ENCODE results near the gene TNS3. TPM values are rescaled to one million over a fixed set of nuclear protein-coding genes. Genes with fewer than 3 reads are reported as not detected.

The TNS3 gene
- total RNA-seq, 2 donors from 2014 or later = 0.37 to 0.71 TPM

DNA sequence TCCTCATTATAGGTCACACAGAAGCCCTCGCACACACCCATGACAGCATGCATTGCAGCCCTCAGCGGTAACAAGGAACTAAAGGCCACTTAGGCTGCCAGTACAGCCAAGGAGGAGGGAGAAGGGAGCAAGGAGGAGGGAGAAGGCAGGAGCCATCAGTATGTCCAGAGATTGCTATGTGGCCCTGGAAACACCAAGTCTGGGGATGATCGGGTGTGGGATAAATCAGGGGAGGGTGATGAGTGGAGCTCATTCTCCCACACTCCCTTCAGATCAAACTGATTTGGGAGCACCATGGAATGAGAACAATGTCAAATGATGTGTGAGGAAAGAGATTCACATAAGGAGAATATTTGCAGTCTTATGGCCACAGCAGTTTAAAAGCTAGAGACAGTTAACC, 350.9 kb downstream of the TNS3 start:
- Mint-ChIP-seq H3K27me3 (peaks cover 8% of the 10 kb centered on the region), H3K36me3 (ENCODE audit: low read depth) (no peaks in the 10 kb centered on the region), H3K4me1 (no peaks in the 10 kb centered on the region), H3K4me3 (no peak overlapping the region), H3K27ac (no peak overlapping the region), H3K9me3 (no peaks in the 10 kb centered on the region)
- ATAC-seq (replicated peaks) = no peak

DNA sequence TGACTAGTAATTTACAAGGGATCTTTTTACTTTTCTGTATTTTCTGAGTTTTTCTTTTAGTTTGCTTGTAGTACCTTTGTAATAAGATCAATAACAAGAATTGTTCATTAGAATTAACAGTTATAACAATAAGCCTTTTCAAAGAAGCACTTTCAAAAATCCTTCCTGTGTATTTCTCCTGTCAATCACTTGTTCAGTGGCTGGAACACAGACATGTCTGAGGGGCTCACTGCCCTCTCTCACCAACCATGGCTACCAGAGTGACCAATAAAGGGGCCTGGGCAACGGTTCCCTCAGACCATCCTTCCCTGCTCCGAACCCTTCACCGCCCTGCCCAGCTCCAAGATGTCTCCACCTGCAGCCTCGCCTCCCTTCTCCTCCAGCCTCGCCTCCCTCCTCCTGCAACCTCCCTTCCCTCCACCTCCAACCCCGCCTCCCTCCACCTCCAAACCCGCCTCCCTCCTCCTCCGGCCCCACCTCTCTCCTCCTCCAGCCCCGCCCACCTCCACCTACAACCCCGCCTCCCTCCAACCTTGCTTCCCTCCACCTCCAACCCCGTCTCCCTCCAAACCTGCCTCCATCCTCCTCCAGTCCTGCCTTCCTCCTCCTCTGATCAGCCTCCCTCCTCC, 353.4 kb downstream of the TNS3 start:
- peaks cover 8% of the 10 kb centered on the region for H3K27me3 Mint-ChIP-seq
- no peaks in the 10 kb centered on the region for H3K36me3 Mint-ChIP-seq (ENCODE audit: low read depth)
- no peaks in the 10 kb centered on the region for H3K4me1 Mint-ChIP-seq
- H3K4me3 Mint-ChIP-seq = no peak overlapping the region
- H3K27ac Mint-ChIP-seq = no peak overlapping the region
- no peaks in the 10 kb centered on the region for H3K9me3 Mint-ChIP-seq
- ATAC-seq (replicated peaks) = no peak

DNA sequence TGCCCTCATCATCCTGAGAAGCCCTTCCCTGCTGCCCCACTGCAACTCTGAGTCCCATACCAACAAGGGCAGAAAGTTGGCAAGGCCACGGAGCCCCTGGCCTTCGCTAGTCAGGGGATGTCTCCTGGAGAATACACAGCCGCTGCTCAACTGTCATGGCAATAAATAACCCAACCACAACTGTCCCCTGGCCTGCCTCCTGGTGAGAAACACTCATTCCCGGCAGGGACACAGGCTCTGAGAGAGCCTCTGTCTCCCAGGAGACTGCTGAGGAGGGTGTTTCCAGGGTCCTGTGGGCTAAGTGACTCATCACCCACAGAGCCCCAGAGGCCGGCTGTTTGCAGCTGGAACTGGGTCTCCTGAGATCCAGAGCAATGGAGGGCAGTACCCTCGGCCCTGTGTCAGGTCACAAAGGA, 354.1 kb downstream of the TNS3 start:
- Mint-ChIP-seq H3K9me3 (no peaks in the 10 kb centered on the region), H3K4me1 (no peaks in the 10 kb centered on the region), H3K4me3 (no peak overlapping the region), H3K27ac (no peak overlapping the region), H3K36me3 (ENCODE audit: low read depth) (no peaks in the 10 kb centered on the region), H3K27me3 (peaks cover 8% of the 10 kb centered on the region)
- ATAC-seq (replicated peaks) = no peak

DNA sequence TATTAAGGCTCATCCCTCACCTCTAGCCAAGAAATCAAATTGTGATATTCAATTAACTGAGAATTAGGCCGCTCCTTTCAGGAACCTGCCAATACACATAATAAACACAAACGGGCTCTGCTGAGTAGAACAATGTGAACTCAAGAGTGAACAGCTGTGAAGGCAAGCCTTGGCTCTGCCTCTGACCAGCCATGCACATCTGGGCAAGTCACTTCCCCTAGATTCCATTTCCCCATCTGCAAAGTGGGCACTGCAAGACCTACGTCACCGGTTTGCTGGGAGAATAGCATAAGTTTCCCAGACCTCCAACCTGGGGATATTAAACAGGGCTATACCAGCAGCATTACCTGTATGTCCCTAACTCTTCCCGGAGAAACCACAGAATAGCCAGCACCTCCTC, 355.2 kb downstream of the TNS3 start:
- Mint-ChIP-seq H3K27me3 (peaks cover 8% of the 10 kb centered on the region), H3K4me3 (no peak overlapping the region), H3K27ac (no peak overlapping the region), H3K4me1 (no peaks in the 10 kb centered on the region), H3K9me3 (no peaks in the 10 kb centered on the region), H3K36me3 (ENCODE audit: low read depth) (no peaks in the 10 kb centered on the region)
- ATAC-seq (replicated peaks) = no peak

DNA sequence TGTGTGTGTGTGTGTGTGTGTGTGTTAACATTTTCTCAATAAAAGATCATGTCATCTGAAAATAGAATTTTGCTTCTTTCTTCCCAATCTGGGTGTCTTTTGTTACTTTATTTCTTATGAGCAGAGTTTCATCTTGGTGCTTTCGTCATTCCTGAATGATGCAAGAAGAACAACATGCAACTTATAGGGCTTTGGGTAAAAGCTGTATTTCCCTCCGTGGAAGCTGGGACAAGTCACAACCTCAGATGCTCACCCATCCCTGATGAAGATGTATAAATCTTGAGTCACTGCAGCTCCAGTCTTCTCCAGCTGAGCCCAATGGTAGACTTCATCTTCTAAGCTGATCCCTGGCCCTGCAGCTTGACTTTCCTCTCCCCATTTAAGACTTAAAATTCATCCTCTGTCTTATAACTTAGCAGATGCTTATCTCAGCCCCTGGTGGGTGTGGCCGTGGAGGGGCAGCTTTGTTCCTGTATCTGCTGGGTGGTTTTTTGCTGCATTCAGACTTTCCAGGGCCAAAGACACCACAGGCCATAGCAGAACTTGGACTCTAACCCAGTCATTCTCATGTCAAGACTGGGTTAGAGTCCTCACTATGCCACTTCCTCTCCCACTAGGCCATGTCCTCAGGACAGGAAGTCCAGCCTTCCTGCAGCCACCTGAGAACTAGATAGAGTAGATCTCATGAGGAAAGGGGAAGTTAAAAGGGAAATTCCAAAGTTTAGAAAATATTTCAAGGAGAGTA, 356.4 kb downstream of the TNS3 start:
- Mint-ChIP-seq H3K27me3 (peaks cover 8% of the 10 kb centered on the region), H3K9me3 (no peaks in the 10 kb centered on the region), H3K4me3 (no peak overlapping the region), H3K27ac (no peak overlapping the region), H3K4me1 (no peaks in the 10 kb centered on the region), H3K36me3 (ENCODE audit: low read depth) (no peaks in the 10 kb centered on the region)
- ATAC-seq (replicated peaks) = no peak

All from activated T-helper 17 cell treated with anti-CD3 and anti-CD28 coated beads, Interleukin-2, amount 50 U/mL, for 72 hours (primary cell).